HepG2 (cell line): ENCODE measurements around the gene SYTL1. TPM values are rescaled to one million over a fixed set of nuclear protein-coding genes. Genes with fewer than 3 reads are reported as not detected.

ENCODE experiments used
- CBX5 ChIP-seq: sonication (generic); formaldehyde crosslinking; IDR thresholded peaks from 2 replicates; pipeline ENCODE4 v1.4.0; 2020; ENCODE audit warnings: missing genetic modification reagents, borderline replicate concordance
- CHD2 ChIP-seq: IDR thresholded peaks from 2 replicates; pipeline ENCODE4 v1.6.1; 2011; ENCODE audit warnings: low read depth, low read length, improper control_type of control experiment
- DNMT1 ChIP-seq: sonication (generic); formaldehyde crosslinking; IDR thresholded peaks from 2 replicates; pipeline ENCODE4 v1.5.1; 2020; ENCODE audit warnings: mild to moderate bottlenecking, missing genetic modification reagents
- DPF2 ChIP-seq: sonication (generic); formaldehyde crosslinking; IDR thresholded peaks from 2 replicates; pipeline ENCODE4 v1.4.0; 2020; ENCODE audit warnings: mild to moderate bottlenecking, low read depth, missing genetic modification reagents, borderline replicate concordance
- DZIP1 ChIP-seq: sonication (generic); formaldehyde crosslinking; IDR thresholded peaks from 2 replicates; pipeline ENCODE4 v1.5.0; 2020; ENCODE audit warnings: mild to moderate bottlenecking, missing genetic modification reagents
- ETS1 ChIP-seq: sonication (generic); formaldehyde crosslinking; IDR thresholded peaks from 2 replicates; pipeline ENCODE4 v1.4.0; 2020; ENCODE audit warnings: missing genetic modification reagents
- ETV5 ChIP-seq: IDR thresholded peaks from 2 replicates; pipeline ENCODE4 v1.6.1; 2018; ENCODE audit warnings: missing biosample characterization, missing genetic modification reagents, inconsistent platforms, borderline replicate concordance
- GLI4 ChIP-seq: sonication (generic); formaldehyde crosslinking; IDR thresholded peaks from 2 replicates; pipeline ENCODE4 v1.5.1; 2020; ENCODE audit warnings: missing genetic modification reagents, mild to moderate bottlenecking, moderate library complexity, borderline replicate concordance
- HDAC1 ChIP-seq: sonication (generic); formaldehyde crosslinking; IDR thresholded peaks from 2 replicates; pipeline ENCODE4 v1.5.1; 2020; ENCODE audit warnings: mild to moderate bottlenecking, missing genetic modification reagents
- KMT2A ChIP-seq: sonication (generic); formaldehyde crosslinking; IDR thresholded peaks from 2 replicates; pipeline ENCODE4 v1.4.0; 2020; ENCODE audit warnings: missing genetic modification reagents
- NR2C2 ChIP-seq: sonication (generic); formaldehyde crosslinking; IDR thresholded peaks from 2 replicates; pipeline ENCODE4 v1.4.0; 2020; ENCODE audit warnings: missing genetic modification reagents, mild to moderate bottlenecking, moderate library complexity, borderline replicate concordance
- RELA ChIP-seq: sonication (generic); formaldehyde crosslinking; IDR thresholded peaks from 2 replicates; pipeline ENCODE4 v1.4.0; 2020; ENCODE audit warnings: missing genetic modification reagents
- SNAPC2 ChIP-seq: sonication (generic); formaldehyde crosslinking; IDR thresholded peaks from 2 replicates; pipeline ENCODE4 v1.8.1; 2022; ENCODE audit warnings: mild to moderate bottlenecking, missing genetic modification reagents
- STAT6 ChIP-seq: sonication (generic); formaldehyde crosslinking; IDR thresholded peaks from 2 replicates; pipeline ENCODE4 v1.4.0; 2020; ENCODE audit warnings: missing genetic modification reagents, mild to moderate bottlenecking, borderline replicate concordance
- ZFP41 ChIP-seq: sonication (generic); formaldehyde crosslinking; IDR thresholded peaks from 2 replicates; pipeline ENCODE4 v1.4.0; 2020; ENCODE audit warnings: mild to moderate bottlenecking, missing genetic modification reagents, borderline replicate concordance
- ZNF354B ChIP-seq: sonication (generic); formaldehyde crosslinking; IDR thresholded peaks from 2 replicates; pipeline ENCODE4 v1.8.0; 2022; ENCODE audit warnings: mild to moderate bottlenecking, missing genetic modification reagents
- ZNF367 ChIP-seq: sonication (generic); formaldehyde crosslinking; IDR thresholded peaks from 2 replicates; pipeline ENCODE4 v1.4.0; 2020; ENCODE audit warnings: missing genetic modification reagents, borderline replicate concordance
- ZNF446 ChIP-seq: sonication (generic); formaldehyde crosslinking; IDR thresholded peaks from 2 replicates; pipeline ENCODE4 v1.5.0; 2020; ENCODE audit warnings: mild to moderate bottlenecking, missing genetic modification reagents
- ZNF512B ChIP-seq: sonication (generic); formaldehyde crosslinking; IDR thresholded peaks from 2 replicates; pipeline ENCODE4 v1.5.1; 2020; ENCODE audit warnings: missing genetic modification reagents, mild to moderate bottlenecking, borderline replicate concordance
- polyA plus RNA-seq, 8 experiments: library from polyadenylated mRNA; depleted of rRNA in 3 of 8; stranded (reverse) in 7 of 8; unstranded in 1 of 8; fragments of >200 nt; fragmentation: Illumina TruSeq in 4 of 8; extraction: Trizol in 4 of 8; gene quantifications; 2 replicates each; pipeline versions ENCODE4 v1.2.1 to v1.2.3, GENCODE V29; 2011 to 2016; ENCODE audit warnings: low read depth in 4 of 8, missing spikeins in 1 of 8, mixed read lengths in 1 of 8; ENCODE audit not compliant: insufficient read depth in 1 of 8
- total RNA-seq, 5 experiments: library from RNA; depleted of rRNA; stranded (reverse); fragments of >200 nt; fragmentation: Illumina TruSeq; extraction: Trizol; gene quantifications; 2 replicates each; pipeline ENCODE4 v1.2.3, GENCODE V29; 2016; ENCODE audit warnings: low read depth in 1 of 5

The SYTL1 gene
- total and polyA plus RNA-seq, 2 of the 13 experiments (the other 11 are each of a cell fraction or from before 2014, with no cell fraction given) = 11.1 to 17.8 TPM

GRCh38 chr1:27342778-27343638, 1.2 kb downstream of the SYTL1 start (continued):
- TF ChIP-seq ZNF354B (CRISPR knock-in tag) = no peak
- TF ChIP-seq ETV5 (CRISPR knock-in tag) = peak; percentile 37
- TF ChIP-seq ZNF367 (CRISPR knock-in tag) = no peak
- TF ChIP-seq KMT2A (CRISPR knock-in tag) = peak; percentile 72; the same call in 1 of the 2 replicates
- TF ChIP-seq CBX5 = no peak
- no peak for TF ChIP-seq DNMT1 (CRISPR knock-in tag)
- no peak for TF ChIP-seq DPF2 (CRISPR knock-in tag)
- no peak for TF ChIP-seq STAT6 (CRISPR knock-in tag)
- TF ChIP-seq ETS1 = no peak
- no peak for TF ChIP-seq RELA (CRISPR knock-in tag)
- TF ChIP-seq NR2C2 (CRISPR knock-in tag) = no peak; the same call in 1 of the 2 replicates
- 0 out of 2 replicates have a peak, but pooled peaks have one; percentile 36 for TF ChIP-seq ZNF512B (CRISPR knock-in tag)
- TF ChIP-seq GLI4 (CRISPR knock-in tag) = no peak
- TF ChIP-seq ZFP41 (CRISPR knock-in tag) = no peak
- TF ChIP-seq CHD2 = no peak
- peak; percentile 62 for TF ChIP-seq HDAC1
- 0 out of 2 replicates have a peak, but pooled peaks have one; percentile 30 for TF ChIP-seq ZNF446
- TF ChIP-seq SNAPC2 (CRISPR knock-in tag) = peak; percentile 68; the same call in 1 of the 2 replicates
- TF ChIP-seq DZIP1 (CRISPR knock-in tag) = no peak
